Hematopoietic multipotent progenitor cell treated with erythropoietin and hydrocortisone succinate and interleukin-3 and kit ligand, for 15 days (in vitro differentiated cells): ENCODE results near the gene ENAM.
"Not testable (repeated sequence)": the region's sequence is repeated elsewhere in the genome, so short reads cannot be mapped to it uniquely, and the experiment has no call there.

Experiments used
- DNase-seq: peaks from one replicate; pipeline ENCODE4 v3.0.0-alpha.2; 2015; ENCODE audit warnings: low spot score

The ENAM gene

GRCh38 chr4:70680934-70681333 is 52.4 kb downstream of the ENAM start:
- DNase-seq: no peak

GRCh38 chr4:70681704-70682103 is 53.2 kb downstream of the ENAM start:
- no peak for DNase-seq

GRCh38 chr4:70682142-70682541 is 53.6 kb downstream of the ENAM start:
- DNase-seq: not testable (repeated sequence)

- DNase-seq: no peak
Measured at GRCh38 chr4:70687392-70687791, 58.8 kb downstream of the ENAM start.

- peak; percentile 93 for DNase-seq
Measured at GRCh38 chr4:70687821-70688794, 59.6 kb downstream of the ENAM start, which contains the start of gene UTP3. TSS of gene UTP3 (plus strand) at chr4:70688532. CDS start at chr4:70688678, 146 bp downstream.

- DNase-seq: no peak
Measured at GRCh38 chr4:70688795-70689231, 60.3 kb downstream of the ENAM start.

GRCh38 chr4:70691661-70692060 is 63.1 kb downstream of the ENAM start:
- DNase-seq: no peak

- not testable (repeated sequence) for DNase-seq
Measured at GRCh38 chr4:70694633-70695032, 66.1 kb downstream of the ENAM start.
